Measurements from ENCODE around the gene HHIPL1.

Gene HHIPL1

GRCh38 chr14:99627100-99627499 is 17.8 kb upstream of the HHIPL1 start:
- TF ChIP-seq CTCF (IDR thresholded peaks at IDR 0.05; ENCODE audit: insufficient read depth, low read depth, low read length, missing control alignments): no peak
- DNase-seq (ENCODE audit: low read depth): no peak
- no peak overlapping the region for H3K4me3 ChIP-seq (ENCODE audit: low read depth, low read length)

GRCh38 chr14:99627510-99628381 is 17.2 kb upstream of the HHIPL1 start:
- TF ChIP-seq CTCF (IDR thresholded peaks at IDR 0.05; ENCODE audit: insufficient read depth, low read depth, low read length, missing control alignments): no peak
- DNase-seq (ENCODE audit: low read depth): no peak
- no peak overlapping the region for H3K4me3 ChIP-seq (ENCODE audit: low read depth, low read length)

GRCh38 chr14:99628887-99629618 is 15.9 kb upstream of the HHIPL1 start:
- TF ChIP-seq CTCF (IDR thresholded peaks at IDR 0.05; ENCODE audit: insufficient read depth, low read depth, low read length, missing control alignments): peak; percentile 98
- H3K4me3 ChIP-seq (ENCODE audit: low read depth, low read length): no peak overlapping the region
- DNase-seq (ENCODE audit: low read depth): peak; percentile 75

- DNase-seq (ENCODE audit: low read depth): no peak
- no peak for TF ChIP-seq CTCF (IDR thresholded peaks at IDR 0.05; ENCODE audit: insufficient read depth, low read depth, low read length, missing control alignments)
- no peak overlapping the region for H3K4me3 ChIP-seq (ENCODE audit: low read depth, low read length)
These were observed 14.7 kb upstream of the HHIPL1 start for GRCh38 chr14:99630202-99630601.

- H3K4me3 ChIP-seq (ENCODE audit: low read depth, low read length): no peak overlapping the region
- DNase-seq (ENCODE audit: low read depth): no peak
- no peak for TF ChIP-seq CTCF (IDR thresholded peaks at IDR 0.05; ENCODE audit: insufficient read depth, low read depth, low read length, missing control alignments)
These were observed 12.4 kb upstream of the HHIPL1 start for GRCh38 chr14:99632410-99633035.

- no peak overlapping the region for H3K4me3 ChIP-seq (ENCODE audit: low read depth, low read length)
- no peak for DNase-seq (ENCODE audit: low read depth)
- no peak for TF ChIP-seq CTCF (IDR thresholded peaks at IDR 0.05; ENCODE audit: insufficient read depth, low read depth, low read length, missing control alignments)
These were observed 11.8 kb upstream of the HHIPL1 start for GRCh38 chr14:99633141-99633540.

All from GM12865 (cell line).